GM10847 (cell line): ENCODE data around the gene PPP1R14D.

Experiments
- POLR2A ChIP-seq: IDR thresholded peaks from 2 replicates; pipeline ENCODE4 v1.6.1; 2011; ENCODE audit not compliant: insufficient read length; ENCODE audit errors: extremely low read depth

Gene PPP1R14D

DNA sequence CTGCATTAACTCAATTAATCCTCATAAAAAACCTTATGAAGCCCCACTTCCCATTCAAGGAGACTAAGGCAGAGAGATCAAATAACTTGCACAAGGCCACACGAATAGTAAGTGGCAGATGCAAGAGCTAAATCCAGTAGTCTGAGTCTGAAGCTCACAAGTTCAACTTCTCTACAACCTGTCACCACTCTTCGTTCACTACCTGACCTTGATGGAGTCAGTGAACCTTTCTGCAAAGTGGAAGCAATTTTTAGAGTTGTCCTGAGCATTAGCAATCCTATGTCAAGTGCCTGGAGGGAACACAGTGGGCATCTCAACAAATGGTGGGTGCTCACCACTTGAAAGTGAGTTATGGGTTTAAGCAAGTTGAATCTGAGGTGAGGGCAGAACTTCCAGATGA, 13.2 kb upstream of the PPP1R14D start:
- no peak for TF ChIP-seq POLR2A

DNA sequence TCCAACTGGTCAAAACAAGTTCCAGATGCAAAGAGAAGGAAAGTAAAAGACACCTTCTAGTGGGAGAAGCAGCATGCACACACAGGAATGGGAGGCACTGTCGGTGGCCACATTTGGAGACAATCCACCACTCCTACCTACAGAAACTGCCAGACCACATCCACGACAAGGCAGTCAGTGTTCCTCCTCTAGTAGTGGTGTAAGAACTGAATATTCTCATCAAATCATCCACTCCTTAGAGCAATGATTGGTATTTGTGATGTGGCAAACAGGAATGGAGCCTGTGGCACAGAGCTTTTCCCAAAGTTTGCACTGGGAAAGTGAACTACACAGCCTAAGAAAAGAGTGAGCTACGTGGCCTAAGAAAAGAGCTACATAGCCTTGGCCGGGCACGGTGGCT, 10.2 kb upstream of the PPP1R14D start:
- TF ChIP-seq POLR2A, result no peak

GRCh38 chr15:40836020-40836419, 7.5 kb upstream of the PPP1R14D start:
- TF ChIP-seq POLR2A, result no peak

- TF ChIP-seq POLR2A, result no peak
Measured at GRCh38 chr15:40832903-40833302, 4.4 kb upstream of the PPP1R14D start.

GRCh38 chr15:40831861-40832260, 3.4 kb upstream of the PPP1R14D start:
- no peak for TF ChIP-seq POLR2A

DNA sequence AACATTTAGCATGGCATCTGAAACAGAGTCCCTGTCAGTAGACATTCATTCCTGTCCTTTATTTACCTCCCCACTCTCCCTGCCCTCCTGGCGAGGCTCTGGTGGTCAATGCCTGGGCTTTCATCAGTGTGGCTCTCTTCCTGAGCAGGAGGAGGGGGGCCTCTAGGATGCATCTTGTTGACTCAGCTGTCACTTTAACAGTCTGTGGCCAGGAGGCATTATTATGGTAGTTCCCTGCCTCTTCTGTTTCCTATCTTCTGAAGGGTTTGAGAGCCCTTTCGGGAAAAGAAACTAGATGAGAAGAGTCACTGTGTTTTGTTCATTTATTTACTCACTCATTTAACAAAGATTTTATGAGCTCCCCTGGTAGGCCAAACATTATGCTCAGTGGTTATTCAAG, 2.4 kb upstream of the PPP1R14D start:
- no peak for TF ChIP-seq POLR2A

DNA sequence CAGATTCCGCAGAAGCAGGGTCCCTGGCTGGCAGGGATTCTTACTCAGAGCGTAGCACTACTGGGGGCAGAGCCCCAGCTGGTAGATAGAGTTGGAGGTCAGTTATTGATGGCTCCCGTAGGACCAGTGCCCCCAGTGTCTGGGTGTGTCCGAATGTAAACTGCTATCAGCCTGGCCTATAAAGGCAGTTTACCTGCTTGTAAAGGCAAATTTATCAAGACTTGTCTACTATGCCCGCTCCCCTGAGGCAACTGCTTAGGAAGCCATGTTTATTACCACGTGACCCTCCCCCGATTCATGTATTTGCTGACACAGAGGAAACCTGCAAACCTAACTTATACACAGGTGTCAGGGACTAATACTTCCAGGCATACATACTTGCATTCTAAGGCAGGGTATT, 607 bp upstream of the PPP1R14D start:
- no peak for TF ChIP-seq POLR2A

DNA sequence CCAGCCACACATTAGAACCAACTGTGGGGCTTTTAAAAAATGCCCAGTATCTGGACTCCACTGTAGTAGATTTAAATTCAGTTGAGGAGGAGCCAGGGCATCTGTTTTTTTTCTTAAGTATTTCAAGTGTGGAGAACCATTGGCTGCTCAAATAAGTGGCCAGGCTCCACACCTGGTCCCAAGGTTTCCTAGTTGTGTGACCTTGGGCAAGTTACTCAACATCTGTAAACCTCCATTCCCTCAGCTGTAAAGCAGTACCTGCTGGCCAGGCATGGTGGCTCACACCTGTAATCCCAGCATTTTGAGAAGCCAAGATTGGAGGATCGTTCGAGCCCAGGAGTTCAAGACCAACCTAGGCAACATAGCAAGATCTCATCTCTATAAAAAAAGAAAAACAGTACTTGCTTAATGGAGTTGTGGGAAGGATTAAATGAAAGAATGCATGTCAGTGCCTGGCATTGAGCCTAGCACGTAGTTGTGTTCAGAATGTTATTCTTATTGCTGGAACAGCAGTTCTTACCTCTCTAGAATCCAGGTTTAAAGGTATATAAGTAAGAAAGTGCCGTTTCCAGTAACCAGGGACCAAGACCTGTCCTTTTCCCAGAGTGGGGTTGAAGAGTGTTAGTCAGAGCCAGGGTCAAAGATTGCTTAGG, 2.0 kb downstream of the PPP1R14D start:
- TF ChIP-seq POLR2A, result no peak

DNA sequence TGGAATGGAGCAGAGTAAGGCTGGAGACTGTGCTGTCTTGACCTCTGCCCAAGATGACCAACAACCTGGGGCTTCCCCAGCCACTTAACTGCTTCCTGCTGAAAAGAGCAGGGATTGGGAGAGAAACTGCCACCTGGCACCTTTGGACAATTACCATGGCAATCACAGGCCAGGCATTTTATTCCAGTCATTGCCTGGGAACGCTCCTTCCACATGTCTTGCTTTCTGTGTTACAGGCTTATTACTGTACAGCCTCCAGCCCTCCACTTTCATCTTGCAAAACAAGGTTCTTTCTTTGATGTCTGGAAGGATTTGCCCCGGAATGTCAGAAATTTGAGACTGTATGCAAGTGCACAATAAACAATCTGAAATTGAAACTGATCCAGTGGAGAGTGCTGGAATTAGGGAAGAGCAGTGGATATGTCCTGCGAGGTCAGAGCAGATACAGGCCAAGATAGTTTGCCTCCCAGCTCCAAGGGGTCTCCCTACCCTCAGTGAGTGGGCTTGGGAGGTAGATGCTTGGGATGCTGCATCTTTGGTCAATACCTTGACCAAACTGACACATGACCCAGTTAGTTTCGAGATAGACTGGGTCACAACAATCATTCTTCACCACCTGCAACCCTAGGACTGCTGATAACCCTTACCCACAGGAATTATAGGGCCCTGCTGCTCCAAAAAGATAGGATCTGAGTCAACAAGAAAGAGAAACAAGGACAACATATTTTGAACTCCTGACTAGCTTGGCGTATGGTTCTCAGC, 2.7 kb downstream of the PPP1R14D start:
- TF ChIP-seq POLR2A, result no peak

- TF ChIP-seq POLR2A, result no peak
Measured at GRCh38 chr15:40823572-40824343, 4.8 kb downstream of the PPP1R14D start.

DNA sequence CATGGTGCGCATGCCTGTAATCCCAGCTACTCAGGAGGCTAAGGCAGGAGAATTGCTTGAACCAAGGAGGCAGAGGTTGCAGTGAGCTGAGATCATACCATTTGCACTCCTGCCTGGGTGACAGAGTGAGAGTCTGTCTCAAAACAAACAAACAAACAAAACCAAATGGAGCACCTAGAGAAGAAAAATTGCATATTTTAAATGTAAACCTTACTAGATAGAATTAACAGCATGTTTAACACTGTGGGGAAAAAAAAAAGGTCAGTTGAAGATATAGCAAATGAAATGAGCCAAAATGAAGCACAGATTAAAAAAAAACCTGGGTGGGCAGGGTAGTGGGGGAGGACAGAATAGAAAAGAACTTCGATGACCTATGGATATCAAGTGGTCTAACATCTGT, 7.3 kb downstream of the PPP1R14D start:
- no peak for TF ChIP-seq POLR2A

- no peak for TF ChIP-seq POLR2A
Measured at GRCh38 chr15:40819048-40819447, 9.5 kb downstream of the PPP1R14D start.

DNA sequence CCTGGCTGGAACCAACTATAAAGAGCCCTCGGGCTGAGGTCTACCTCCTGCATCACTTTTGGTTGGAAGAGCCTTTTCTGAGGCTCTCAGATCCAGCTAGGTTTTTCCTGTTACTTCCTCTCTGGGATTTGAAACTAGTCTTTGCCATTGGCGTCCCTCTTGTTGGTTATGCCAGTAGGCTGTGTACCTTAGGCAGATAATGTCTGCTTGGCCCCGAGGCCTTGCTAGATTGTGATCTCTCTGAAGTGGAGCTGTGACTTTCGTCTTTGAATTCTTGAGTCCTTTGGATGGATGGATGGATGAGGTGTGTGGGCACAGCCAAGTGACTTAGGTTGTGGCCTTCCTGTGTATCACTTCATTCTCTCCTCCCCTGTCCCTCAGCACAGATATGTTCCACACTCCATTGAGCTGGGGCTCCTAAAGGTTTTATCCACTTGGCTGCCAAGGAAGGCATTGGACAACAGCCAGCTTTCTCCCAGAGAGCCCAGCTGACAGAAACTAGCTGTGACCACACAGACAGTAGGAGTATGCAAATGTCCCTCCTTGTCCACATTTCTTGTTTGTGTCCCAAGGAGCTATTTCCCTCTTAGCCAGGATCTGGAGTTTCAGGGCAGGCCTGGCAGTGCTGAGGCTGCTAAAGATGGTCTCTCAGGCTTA, 13.3 kb downstream of the PPP1R14D start:
- no peak for TF ChIP-seq POLR2A

DNA sequence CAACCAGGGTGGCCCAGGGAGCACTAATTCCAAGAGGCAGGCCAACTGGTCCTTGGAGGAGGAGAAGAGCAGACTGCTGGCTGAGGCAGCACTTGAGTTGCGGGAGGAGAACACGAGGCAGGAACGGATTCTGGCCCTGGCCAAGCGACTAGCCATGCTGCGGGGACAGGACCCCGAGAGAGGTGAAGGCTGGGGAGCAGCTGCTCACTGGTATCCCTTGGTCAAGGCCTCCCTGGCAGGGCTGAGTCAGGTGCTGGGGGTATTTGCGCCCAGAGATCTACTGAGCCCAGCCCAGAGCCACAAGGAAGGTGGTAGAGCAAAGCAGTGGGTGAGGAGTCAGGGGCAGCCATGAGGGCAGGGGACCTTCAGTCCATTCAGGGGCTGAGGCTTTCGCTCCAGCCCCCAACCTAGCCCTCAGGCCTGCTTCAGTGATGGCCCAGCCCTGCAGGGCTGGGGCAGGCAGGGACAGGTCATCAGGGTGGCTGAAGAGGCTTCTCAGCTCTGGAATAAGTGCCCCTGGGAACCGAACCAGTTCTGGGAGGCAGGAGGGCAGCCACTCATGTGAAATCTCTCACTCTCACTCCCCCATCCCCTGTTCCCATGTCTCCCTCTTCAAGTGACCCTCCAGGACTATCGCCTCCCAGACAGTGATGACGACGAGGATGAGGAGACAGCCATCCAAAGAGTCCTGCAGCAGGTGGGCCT, 15.6 kb downstream of the PPP1R14D start:
- TF ChIP-seq POLR2A, result no peak

DNA sequence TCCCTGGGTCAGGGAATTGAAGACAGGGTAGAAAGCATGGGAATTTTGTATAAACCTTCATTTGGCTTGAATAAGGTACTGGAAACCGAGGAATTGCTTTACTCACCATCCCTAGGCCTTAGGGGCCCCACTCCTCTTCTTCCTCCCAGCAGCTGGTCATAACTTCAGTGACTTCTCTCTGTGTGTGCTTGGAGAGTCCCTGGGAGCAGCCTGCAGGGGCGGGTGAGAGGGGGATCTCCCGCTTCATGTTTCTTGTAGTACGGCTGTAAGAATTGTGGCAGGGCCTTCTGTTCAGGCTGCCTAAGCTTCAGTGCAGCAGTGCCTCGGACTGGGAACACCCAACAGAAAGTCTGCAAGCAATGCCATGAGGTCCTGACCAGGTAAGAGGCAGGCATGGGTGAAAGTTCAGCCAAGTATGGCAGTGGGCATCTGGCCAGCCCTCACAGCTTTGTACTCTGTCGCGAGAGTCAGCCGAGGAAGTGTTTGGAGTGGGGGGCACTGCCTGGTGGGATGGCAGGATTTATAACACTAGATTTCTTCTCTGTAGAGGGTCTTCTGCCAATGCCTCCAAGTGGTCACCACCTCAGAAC, 19.6 kb downstream of the PPP1R14D start:
- TF ChIP-seq POLR2A, result no peak

DNA sequence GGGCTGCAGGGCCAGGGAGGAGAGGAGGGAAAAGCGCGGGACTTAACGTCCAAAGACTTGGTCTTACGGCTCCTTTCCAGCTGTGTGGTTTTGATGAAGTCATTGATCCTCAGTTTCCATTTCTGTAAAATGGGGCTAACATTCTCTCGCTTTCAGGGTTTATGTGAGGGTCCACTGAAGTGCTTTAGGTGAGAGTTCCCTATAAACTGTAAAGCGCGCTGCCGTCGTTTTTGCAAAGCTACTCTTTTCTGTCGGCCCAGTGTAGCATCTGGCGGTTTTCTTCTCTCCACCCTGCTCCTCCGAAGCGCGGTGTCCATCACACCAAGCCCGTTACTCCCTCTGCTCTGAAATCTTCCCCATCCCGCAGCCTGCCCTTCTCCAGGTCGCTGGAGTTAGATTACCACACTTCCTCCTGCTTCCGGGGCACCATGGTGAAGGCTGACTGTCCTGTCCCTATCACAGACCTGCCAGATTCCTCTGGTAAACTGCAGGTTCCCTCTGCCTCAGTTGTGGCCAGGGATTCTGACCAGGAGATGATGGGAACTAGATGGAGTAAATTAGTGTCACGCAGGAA, 20.5 kb downstream of the PPP1R14D start:
- TF ChIP-seq POLR2A, result no peak
